ENCODE results near the gene ZG16.

Gene ZG16

GRCh38 chr16:29804020-29804419 is 26.0 kb downstream of the ZG16 start:
- H3K4me3 ChIP-seq (ENCODE audit: control insufficient read depth, low read depth, low read length), result no peak overlapping the region
- TF ChIP-seq CTCF (IDR thresholded peaks at IDR 0.05; ENCODE audit: control insufficient read depth, insufficient read depth, low read depth, low read length, missing control alignments), result no peak
- no peak for DNase-seq (ENCODE audit: low read depth)

GRCh38 chr16:29804455-29805231 is 26.6 kb downstream of the ZG16 start:
- no peak for TF ChIP-seq CTCF (IDR thresholded peaks at IDR 0.05; ENCODE audit: control insufficient read depth, insufficient read depth, low read depth, low read length, missing control alignments)
- DNase-seq (ENCODE audit: low read depth), result no peak
- peak overlapping the region; percentile 52 for H3K4me3 ChIP-seq (ENCODE audit: control insufficient read depth, low read depth, low read length)

GRCh38 chr16:29805232-29806098 is 27.4 kb downstream of the ZG16 start:
- peak overlapping the region; percentile 52 for H3K4me3 ChIP-seq (ENCODE audit: control insufficient read depth, low read depth, low read length)
- TF ChIP-seq CTCF (IDR thresholded peaks at IDR 0.05; ENCODE audit: control insufficient read depth, insufficient read depth, low read depth, low read length, missing control alignments), result no peak
- peak; percentile 88 for DNase-seq (ENCODE audit: low read depth)

GRCh38 chr16:29806099-29806579 is 28.1 kb downstream of the ZG16 start, which contains the start of gene MAZ:
Gene MAZ, plus strand, starts transcription at chr16:29806529. Its CDS starts 173 bp downstream, at chr16:29806702.
- no peak for TF ChIP-seq CTCF (IDR thresholded peaks at IDR 0.05; ENCODE audit: control insufficient read depth, insufficient read depth, low read depth, low read length, missing control alignments)
- H3K4me3 ChIP-seq (ENCODE audit: control insufficient read depth, low read depth, low read length), result peak within 1 kb of the TSS; percentile 74
- DNase-seq (ENCODE audit: low read depth), result peak; percentile 68

- DNase-seq (ENCODE audit: low read depth), result no peak
- H3K4me3 ChIP-seq (ENCODE audit: control insufficient read depth, low read depth, low read length), result peak overlapping the region; percentile 74
- TF ChIP-seq CTCF (IDR thresholded peaks at IDR 0.05; ENCODE audit: control insufficient read depth, insufficient read depth, low read depth, low read length, missing control alignments), result no peak
Observed at GRCh38 chr16:29806641-29807425, 28.8 kb downstream of the ZG16 start.

All from AG09309 (cell line).